IMR-90 (cell line): ENCODE measurements around the gene UGT1A3. TPM values are rescaled to one million over a fixed set of nuclear protein-coding genes. Genes with fewer than 3 reads are reported as not detected.

ENCODE experiments used
- ATAC-seq: fragments of 200-7000 bp; cut with Tn5 transposase; 2 replicates; pipeline ENCODE4 v1.9.1; 2020; ENCODE audit warnings: low read depth, mild to moderate bottlenecking, moderate library complexity
- BruUV-seq: library from RNA; stranded (reverse); fragments of 400-500 nt; replicated peaks from 2 replicates; lab custom pipeline; 2021; lab: Mats Ljungman, UMichigan
- CTCF ChIA-PET: fragments of 300-600 bp; formaldehyde crosslinking; extraction: SDS; loops from one replicate; lab custom pipeline; 2021; ENCODE audit warnings: antibody characterized with exemption; lab: Yijun Ruan, JAX
- POLR2A ChIA-PET: fragments of 300-600 bp; sonication (Branson Sonifier 250); formaldehyde crosslinking; loops from one replicate; lab custom pipeline; 2022; ENCODE audit warnings: antibody characterized with exemption; ENCODE audit not compliant: unreplicated experiment; lab: Charles Lee
- DNase-seq: peaks from one replicate; pipeline ENCODE4 v3.0.0; 2013
- H2AFZ ChIP-seq: replicated peaks from 2 replicates; pipeline ENCODE3; 2013; ENCODE audit warnings: low read length, mild to moderate bottlenecking; ENCODE audit not compliant: poor library complexity
- H2AK5ac ChIP-seq: 2 replicates; pipeline ENCODE4 v1.6.1; 2013; ENCODE audit warnings: low read depth, low read length, inconsistent platforms
- H2AK9ac ChIP-seq: replicated peaks from 2 replicates; pipeline ENCODE3; 2013; ENCODE audit warnings: mild to moderate bottlenecking, low read depth, low read length, moderate library complexity; ENCODE audit not compliant: poor library complexity
- H2BK120ac ChIP-seq: 2 replicates; pipeline ENCODE4 v1.6.1; 2013; ENCODE audit warnings: low read depth, low read length, inconsistent platforms
- H2BK15ac ChIP-seq: 3 replicates; pipeline ENCODE4 v1.6.1; 2013; ENCODE audit warnings: low read depth, low read length, inconsistent platforms
- H2BK20ac ChIP-seq: 2 replicates; pipeline ENCODE4 v1.6.1; 2013; ENCODE audit warnings: low read depth, mild to moderate bottlenecking, inconsistent platforms, low read length, moderate library complexity
- H2BK5ac ChIP-seq: 2 replicates; pipeline ENCODE4 v1.6.1; 2013; ENCODE audit warnings: mild to moderate bottlenecking, low read depth, low read length, inconsistent platforms; ENCODE audit not compliant: poor library complexity, severe bottlenecking
- H3K14ac ChIP-seq: replicated peaks from 2 replicates; pipeline ENCODE4 v1.6.1; 2013; ENCODE audit warnings: low read depth, low read length, inconsistent platforms
- H3K18ac ChIP-seq: 2 replicates; pipeline ENCODE4 v1.6.1; 2013; ENCODE audit warnings: low read depth, low read length, control low read depth
- H3K23ac ChIP-seq: 2 replicates; pipeline ENCODE4 v1.6.1; 2013; ENCODE audit warnings: low read depth, low read length, inconsistent platforms
- H3K27ac ChIP-seq: 2 replicates; pipeline ENCODE4 v1.5.1; 2013; ENCODE audit warnings: mild to moderate bottlenecking, control low read depth, low read length; ENCODE audit not compliant: insufficient read depth
- H3K27me3 ChIP-seq: 2 replicates; pipeline ENCODE4 v1.6.1; 2013; ENCODE audit warnings: low read length; ENCODE audit not compliant: control insufficient read depth, insufficient read depth
- H3K36me3 ChIP-seq: 2 replicates; pipeline ENCODE4 v1.6.1; 2013; ENCODE audit warnings: low read length, mixed read lengths; ENCODE audit not compliant: control insufficient read depth, insufficient read depth
- H3K4ac ChIP-seq: 2 replicates; pipeline ENCODE4 v1.6.1; 2013; ENCODE audit warnings: low read depth, low read length, inconsistent platforms
- H3K4me1 ChIP-seq: 2 replicates; pipeline ENCODE4 v1.6.1; 2013; ENCODE audit warnings: low read length, mixed read lengths; ENCODE audit not compliant: control insufficient read depth, insufficient read depth
- H3K4me2 ChIP-seq: 2 replicates; pipeline ENCODE4 v1.6.1; 2013; ENCODE audit warnings: low read depth, mild to moderate bottlenecking, control low read depth, low read length, moderate library complexity
- H3K4me3 ChIP-seq: 2 replicates; pipeline ENCODE4 v1.5.1; 2013; ENCODE audit warnings: low read depth, mild to moderate bottlenecking, control low read depth, low read length, moderate library complexity; ENCODE audit not compliant: insufficient read depth
- H3K56ac ChIP-seq: 2 replicates; pipeline ENCODE4 v1.6.1; 2013; ENCODE audit warnings: low read length, inconsistent platforms; ENCODE audit not compliant: insufficient read depth; ENCODE audit errors: extremely low read depth
- H3K79me1 ChIP-seq, 2 experiments: 2 replicates each; pipeline ENCODE4 v1.6.1; 2013; ENCODE audit warnings: low read length in 2 of 2, inconsistent platforms in 1 of 2, low read depth in 1 of 2
- H3K9ac ChIP-seq: 2 replicates; pipeline ENCODE4 v1.6.1; 2013; ENCODE audit warnings: low read depth, low read length, control low read depth
- H3K9me1 ChIP-seq: 2 replicates; pipeline ENCODE4 v1.6.1; 2013; ENCODE audit warnings: low read length, inconsistent platforms; ENCODE audit not compliant: insufficient read depth
- H3K9me3 ChIP-seq: 2 replicates; pipeline ENCODE4 v1.6.1; 2013; ENCODE audit warnings: low read length; ENCODE audit not compliant: control insufficient read depth, insufficient read depth
- H4K20me1 ChIP-seq: 2 replicates; pipeline ENCODE4 v1.6.1; 2013; ENCODE audit warnings: low read length, inconsistent platforms; ENCODE audit not compliant: insufficient read depth
- H4K5ac ChIP-seq: 2 replicates; pipeline ENCODE4 v1.6.1; 2013; ENCODE audit warnings: mild to moderate bottlenecking, low read depth, low read length, control low read depth
- H4K8ac ChIP-seq, 2 experiments: 2 replicates each; pipeline ENCODE4 v1.6.1; 2013; ENCODE audit warnings: low read depth in 2 of 2, low read length in 2 of 2, control low read depth in 1 of 2, inconsistent platforms in 1 of 2
- H4K91ac ChIP-seq: 2 replicates; pipeline ENCODE4 v1.6.1; 2013; ENCODE audit warnings: low read depth, low read length, inconsistent platforms; ENCODE audit not compliant: insufficient read depth
- CEBPB ChIP-seq: IDR thresholded peaks from 2 replicates; pipeline ENCODE4 v1.6.1; 2012; ENCODE audit warnings: low read depth, low read length, improper control_type of control experiment
- CHD1 ChIP-seq: IDR thresholded peaks from 2 replicates; pipeline ENCODE4 v1.6.1; 2012; ENCODE audit warnings: low read depth, low read length, improper control_type of control experiment
- CTCF ChIP-seq: conservative IDR thresholded peaks from 2 replicates; pipeline ENCODE4 v1.5.1; 2012; ENCODE audit warnings: mild to moderate bottlenecking, low read depth, low read length, improper control_type of control experiment
- FOS ChIP-seq: fragments of 150-350 bp; IDR thresholded peaks from 2 replicates; pipeline ENCODE4 v1.6.1; 2016; ENCODE audit warnings: low read depth, low read length
- MAFK ChIP-seq: IDR thresholded peaks from 2 replicates; pipeline ENCODE4 v1.6.1; 2012; ENCODE audit warnings: low read depth, low read length, improper control_type of control experiment
- MAZ ChIP-seq: IDR thresholded peaks from 2 replicates; pipeline ENCODE4 v1.6.1; 2012; ENCODE audit warnings: low read depth, mild to moderate bottlenecking, low read length, improper control_type of control experiment, moderate library complexity, borderline replicate concordance
- MXI1 ChIP-seq: IDR thresholded peaks from 2 replicates; pipeline ENCODE4 v1.6.1; 2012; ENCODE audit warnings: low read depth, mild to moderate bottlenecking, low read length, moderate library complexity, borderline replicate concordance
- NFE2L2 ChIP-seq: fragments of 150-350 bp; IDR thresholded peaks from 2 replicates; pipeline ENCODE4 v1.6.1; 2016; ENCODE audit warnings: low read depth, mild to moderate bottlenecking, low read length
- POLR2A ChIP-seq: IDR thresholded peaks from 2 replicates; pipeline ENCODE4 v1.6.1; 2012; ENCODE audit warnings: mild to moderate bottlenecking, low read depth, low read length
- RCOR1 ChIP-seq: IDR thresholded peaks from 2 replicates; pipeline ENCODE4 v1.6.1; 2012; ENCODE audit warnings: mild to moderate bottlenecking, low read length, improper control_type of control experiment; ENCODE audit not compliant: insufficient replicate concordance
- RFX5 ChIP-seq: IDR thresholded peaks from 2 replicates; pipeline ENCODE4 v1.8.0; 2012; ENCODE audit warnings: low read depth, mild to moderate bottlenecking, low read length, moderate library complexity
- SMC3 ChIP-seq: fragments of 150-350 bp; IDR thresholded peaks from 2 replicates; pipeline ENCODE4 v1.6.1; 2016; ENCODE audit warnings: low read depth, mild to moderate bottlenecking, antibody characterized with exemption, low read length, moderate library complexity
- USF2 ChIP-seq: fragments of 150-350 bp; IDR thresholded peaks from 2 replicates; pipeline ENCODE4 v1.6.1; 2017; ENCODE audit warnings: mild to moderate bottlenecking, antibody characterized with exemption, low read length, low read depth
- WGBS, 2 experiments: methylation state at CpG; one replicate each; pipeline versions ENCODE4 v1.1.5 to v1.1.7; 2013; ENCODE audit warnings: missing lambda C conversion rate in 2 of 2; ENCODE audit not compliant: insufficient read length in 1 of 2; ENCODE audit errors: extremely low coverage in 2 of 2; 5-methylcytosine and 5-hydroxymethylcytosine counted together
- dilution Hi-C: fragments of 300-500 bp; cut with HindIII; formaldehyde crosslinking; loops from one replicate; pipeline ENCODE4 v1.14.3; 2018; ENCODE audit warnings: low sequenced_read_pairs; ENCODE audit not compliant: unreplicated experiment
- in situ Hi-C: fragments of 300-500 bp; cut with MboI; formaldehyde crosslinking; loops from 3 replicates; pipeline ENCODE4 v1.14.3; 2019; ENCODE audit warnings: low sequenced_read_pairs, inconsistent platforms, mixed read lengths
- intact Hi-C: fragments of 100-400 bp; cut with micrococcal nuclease; formaldehyde crosslinking; loops from 2 replicates; pipeline ENCODE4 v1.10.0; 2022
- polyA plus RNA-seq, 3 experiments: library from polyadenylated mRNA; depleted of rRNA; stranded (reverse); fragments of >200 nt; gene quantifications; 2 replicates each; pipeline ENCODE4 v1.2.3, GENCODE V29; 2012; ENCODE audit warnings: low replicate concordance in 1 of 3
- total RNA-seq: library from RNA; depleted of rRNA; stranded (reverse); fragments of >200 nt; gene quantifications from 2 replicates; pipeline ENCODE4 v1.2.3, GENCODE V29; 2012

UGT1A3 gene
- total and polyA plus RNA-seq, 2 of the 4 experiments (the other 2 are of a cell fraction): not detected

- ATAC-seq: no peak
- TF ChIP-seq RCOR1: no peak
- TF ChIP-seq POLR2A: no peak
- no peak for TF ChIP-seq USF2
- no peak for TF ChIP-seq MXI1
- TF ChIP-seq MAFK: no peak
- no peak for TF ChIP-seq CEBPB
- no peak for TF ChIP-seq MAZ
- no peak for TF ChIP-seq RFX5
- TF ChIP-seq CTCF: no peak
- TF ChIP-seq CHD1: no peak
- TF ChIP-seq NFE2L2: no peak
- no peak for TF ChIP-seq SMC3
- TF ChIP-seq FOS: no peak
- Histone ChIP-seq H2BK15ac (no peak overlapping the region), H3K56ac (no peak overlapping the region), H4K20me1 (no peaks in the 10 kb centered on the region), H3K23ac (no peak overlapping the region), H3K79me1 (no peaks in the 10 kb centered on the region), H3K4me3 (no peak overlapping the region), H3K18ac (no peak overlapping the region), H3K4ac (no peak overlapping the region), H2BK120ac (no peak overlapping the region), H2BK5ac (no peak overlapping the region), H2AFZ (peak overlapping the region; percentile 14), H3K36me3 (no peaks in the 10 kb centered on the region), H2BK20ac (no peak overlapping the region), H3K4me2 (no peak overlapping the region), H3K27ac (no peak overlapping the region), H4K91ac (no peak overlapping the region), H2AK5ac (no peak overlapping the region), H3K14ac (no peak overlapping the region), H3K9ac (no peak overlapping the region), H3K27me3 (peaks cover 10% of the 10 kb centered on the region), H4K8ac (no peak overlapping the region), H3K9me1 (no peaks in the 10 kb centered on the region), H2AK9ac (no peak overlapping the region), H3K4me1 (no peaks in the 10 kb centered on the region), H3K9me3 (no peaks in the 10 kb centered on the region), H4K5ac (no peak overlapping the region)
- no TSS peak for BruUV-seq
- dilution Hi-C loops (no loop called here), intact Hi-C loops (no loop called here), in situ Hi-C loops (no loop called here)
- ChIA-PET POLR2A (no interaction called here), CTCF (no interaction called here)
- no peak for DNase-seq
- 80% methylated on average over 7 of the region's 21 CpGs; no CpG with 5 or more reads in 1 of the 2 experiments for WGBS, 2 experiments
Observed at GRCh38 chr2:233822101-233822771, 93.4 kb downstream of the UGT1A3 start.
